Stimulated activated CD4-positive, alpha-beta T cell treated with anti-CD3 and anti-CD28 coated beads, Interleukin-4, amount 100 ng/mL, for 24 hours (primary cell): ENCODE measurements around the gene ST3GAL3.
A peak's percentile ranks its signal among the peaks of the same experiment; 100 is the strongest.
"Not testable (repeated sequence)": the region's sequence is repeated elsewhere in the genome, so short reads cannot be mapped to it uniquely, and the experiment has no call there.

Experiments
- DNase-seq: peaks from one replicate; pipeline ENCODE4 v3.0.0-alpha.2; 2020

Gene ST3GAL3

GRCh38 chr1:43704838-43705237, 2.5 kb upstream of the ST3GAL3 start:
- DNase-seq = no peak

- no peak for DNase-seq
These were observed 2.0 kb upstream of the ST3GAL3 start for GRCh38 chr1:43705334-43705733.

- no peak for DNase-seq
These were observed 1.2 kb upstream of the ST3GAL3 start for GRCh38 chr1:43705982-43706597.

GRCh38 chr1:43706598-43707189, 642 bp upstream of the ST3GAL3 start:
- DNase-seq = peak; percentile 17

- no peak for DNase-seq
These were observed 670 bp downstream of the ST3GAL3 start for GRCh38 chr1:43708002-43708410.

- no peak for DNase-seq
These were observed 3.7 kb downstream of the ST3GAL3 start for GRCh38 chr1:43711049-43711448.

- no peak for DNase-seq
These were observed 4.4 kb downstream of the ST3GAL3 start for GRCh38 chr1:43711524-43712386.

GRCh38 chr1:43716559-43717281, 9.4 kb downstream of the ST3GAL3 start:
- DNase-seq = no peak

GRCh38 chr1:43719063-43719462, 11.7 kb downstream of the ST3GAL3 start:
- DNase-seq = no peak

- DNase-seq = not testable (repeated sequence)
These were observed 12.5 kb downstream of the ST3GAL3 start for GRCh38 chr1:43719670-43720419.

GRCh38 chr1:43722810-43723209, 15.5 kb downstream of the ST3GAL3 start:
- DNase-seq = no peak

- DNase-seq = no peak
These were observed 22.6 kb downstream of the ST3GAL3 start for GRCh38 chr1:43729816-43730463.

- DNase-seq = no peak
These were observed 24.7 kb downstream of the ST3GAL3 start for GRCh38 chr1:43731867-43732531.

- no peak for DNase-seq
These were observed 29.5 kb downstream of the ST3GAL3 start for GRCh38 chr1:43736819-43737218.

- DNase-seq = no peak
These were observed 34.7 kb downstream of the ST3GAL3 start for GRCh38 chr1:43742026-43742425.

- no peak for DNase-seq
These were observed 35.9 kb downstream of the ST3GAL3 start for GRCh38 chr1:43743206-43743605.

GRCh38 chr1:43747736-43748135, 40.4 kb downstream of the ST3GAL3 start:
- DNase-seq = no peak

- no peak for DNase-seq
These were observed 42.7 kb downstream of the ST3GAL3 start for GRCh38 chr1:43750083-43750482.

GRCh38 chr1:43753422-43753821, 46.1 kb downstream of the ST3GAL3 start:
- no peak for DNase-seq

- no peak for DNase-seq
These were observed 47.6 kb downstream of the ST3GAL3 start for GRCh38 chr1:43754892-43755291.

- DNase-seq = no peak
These were observed 50.2 kb downstream of the ST3GAL3 start for GRCh38 chr1:43757343-43758053.
